Renal cortical epithelial cell (primary cell): ENCODE measurements around the gene MID1. TPM values are rescaled to one million over a fixed set of nuclear protein-coding genes. Genes with fewer than 3 reads are reported as not detected.
"Not testable (repeated sequence)": the region's sequence is repeated elsewhere in the genome, so short reads cannot be mapped to it uniquely, and the experiment has no call there.

Source experiments
- DNase-seq: peaks from one replicate; pipeline ENCODE4 v3.0.0-alpha.2; 2011; ENCODE audit warnings: low read depth
- total RNA-seq: library from RNA; depleted of rRNA; stranded (reverse); fragments of >200 nt; gene quantifications from 2 replicates; pipeline ENCODE4 v1.2.3, GENCODE V29; 2014

MID1 gene
- total RNA-seq, 1 donor from 2014 or later, result 26.6 TPM

DNA sequence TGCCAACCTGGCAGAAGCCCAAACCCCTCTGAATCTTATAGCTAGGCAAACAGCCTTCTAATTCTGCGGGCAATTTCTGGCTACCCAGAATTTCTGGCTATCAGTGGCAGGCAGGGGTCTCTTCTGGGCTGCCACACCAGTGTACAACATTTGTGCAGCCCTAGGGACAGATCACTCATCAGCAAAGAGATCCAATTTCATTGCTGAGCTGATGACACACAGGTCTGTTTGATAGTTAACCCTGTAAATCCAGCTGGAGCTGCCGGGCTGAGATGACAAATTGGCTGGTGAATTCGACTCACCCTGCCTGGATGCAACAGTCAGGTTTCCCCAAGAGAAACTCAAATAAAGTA lies 2.4 kb downstream of the MID1 start:
- DNase-seq, result peak; percentile 66

DNA sequence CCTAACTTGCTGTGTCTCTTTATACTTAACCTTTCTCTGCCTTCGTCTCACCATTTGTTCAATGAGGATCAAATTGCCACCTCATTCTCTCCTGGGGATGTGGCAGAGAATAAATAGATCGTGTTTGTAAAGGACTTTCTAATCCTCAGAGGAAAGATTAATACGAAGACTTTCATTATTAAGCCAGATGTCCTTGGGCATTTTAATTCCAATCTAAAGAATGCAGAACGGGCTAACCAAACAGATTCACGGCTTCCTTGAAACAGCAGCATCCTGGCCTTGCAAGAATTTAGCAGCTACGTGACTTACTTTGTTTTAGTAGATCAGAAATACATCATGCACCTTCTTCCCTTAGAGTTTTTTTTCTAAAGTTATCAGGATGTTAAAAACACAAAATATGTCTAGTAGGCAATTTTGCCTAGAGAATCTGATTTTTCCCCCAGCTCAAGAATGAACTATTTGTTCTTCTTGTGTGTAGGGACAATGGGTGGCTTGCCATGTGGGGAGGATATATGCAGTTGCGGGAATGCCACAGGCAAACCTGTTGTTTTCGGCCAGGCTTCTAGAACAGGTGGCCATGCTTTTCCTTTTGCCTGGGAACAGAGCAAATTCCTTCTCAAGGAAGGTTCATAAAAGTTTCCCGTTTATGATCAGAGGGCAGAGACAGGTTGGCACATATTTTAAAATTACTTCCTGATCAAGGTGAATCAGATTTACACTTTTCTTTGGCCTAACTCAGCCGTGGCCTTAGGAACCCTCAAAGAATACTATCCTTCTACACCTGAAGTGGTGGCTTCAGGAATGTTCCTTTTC lies 3.0 kb downstream of the MID1 start:
- DNase-seq, result no peak

DNA sequence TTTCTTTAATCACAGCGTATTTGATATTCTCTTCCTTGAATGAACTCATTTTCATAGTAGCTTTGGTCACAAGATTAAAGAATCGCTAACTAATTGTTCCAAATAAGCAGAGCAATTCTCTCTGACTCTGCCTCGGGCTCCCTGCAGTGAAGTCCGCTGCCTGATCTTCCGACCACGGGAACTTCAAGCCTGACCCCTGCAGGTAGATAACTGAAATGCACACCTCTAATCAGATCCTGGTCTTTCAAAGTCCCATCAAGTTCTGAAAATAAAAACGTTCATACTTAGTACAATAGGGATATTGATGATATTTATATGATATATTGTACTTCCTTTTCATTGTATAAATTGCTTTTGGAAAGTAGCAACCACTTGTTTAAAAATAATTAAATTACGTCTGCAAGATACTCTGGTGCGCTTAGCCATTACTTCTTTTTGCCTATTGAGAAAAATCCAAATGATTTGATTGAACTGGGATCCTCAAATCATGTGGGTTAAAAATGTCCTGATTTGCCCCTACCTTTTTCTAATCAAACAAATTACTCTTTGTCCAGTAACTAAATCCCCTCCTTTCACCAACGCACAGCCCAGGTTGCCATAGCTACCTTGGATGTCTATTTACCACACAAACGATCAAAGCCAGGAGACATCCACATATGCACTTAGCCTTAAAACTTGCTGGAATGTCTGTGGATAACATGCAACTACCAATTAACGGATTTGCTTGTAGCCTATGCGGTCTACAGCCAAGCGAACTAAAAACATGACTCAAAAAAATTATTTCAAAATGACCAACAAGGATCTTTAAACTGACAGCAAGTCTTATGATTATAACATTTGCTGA lies 4.2 kb downstream of the MID1 start:
- DNase-seq, result peak; percentile 68

DNA sequence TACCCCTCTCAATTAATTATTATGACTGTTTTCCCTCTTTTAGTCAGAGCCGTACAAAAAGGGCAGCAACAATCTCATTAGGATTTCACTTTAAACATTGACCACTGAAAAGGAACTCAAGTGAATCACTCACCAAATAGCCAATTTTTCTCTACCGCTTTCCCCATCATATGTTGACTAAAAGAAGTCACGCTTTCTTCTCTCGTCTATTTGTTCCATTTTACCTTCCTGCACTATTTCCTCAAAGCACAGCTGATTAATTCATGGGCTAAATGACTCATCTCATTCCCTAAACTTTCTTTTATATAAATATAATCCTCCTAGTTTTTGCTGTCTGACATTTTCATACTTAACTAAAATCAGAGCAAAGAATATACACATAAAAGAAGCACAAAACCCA lies 8.2 kb downstream of the MID1 start:
- DNase-seq, result peak; percentile 91

DNA sequence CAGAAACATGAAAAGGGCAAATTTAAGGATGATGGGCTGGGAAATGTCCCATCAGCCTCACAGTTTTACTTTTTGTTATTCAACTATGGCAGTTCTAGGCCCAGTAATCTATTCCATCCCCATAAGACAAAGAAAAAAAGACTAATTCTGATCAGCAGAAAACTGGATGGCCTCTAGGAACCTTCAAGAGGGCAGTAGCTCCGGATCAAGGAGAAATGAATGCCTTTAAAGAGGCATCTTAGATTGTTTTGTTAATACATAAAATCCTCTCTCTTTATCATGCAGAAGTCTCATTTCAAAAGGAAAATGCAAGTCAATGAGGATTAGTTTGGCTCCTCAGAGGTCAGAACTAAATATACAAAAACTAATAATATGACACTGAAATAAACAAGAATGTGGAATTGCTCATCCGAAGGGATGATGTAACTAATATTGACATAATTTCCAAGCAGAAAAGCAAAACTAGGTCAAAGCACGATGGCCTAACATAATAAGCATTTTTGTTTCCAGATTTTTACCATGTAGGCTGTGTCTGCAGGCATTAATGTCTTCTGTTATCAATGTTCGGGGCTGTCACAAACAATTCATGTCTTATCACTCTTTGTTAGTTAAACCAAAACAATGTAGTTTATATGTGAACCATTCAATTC lies 8.8 kb downstream of the MID1 start:
- DNase-seq, result no peak

DNA sequence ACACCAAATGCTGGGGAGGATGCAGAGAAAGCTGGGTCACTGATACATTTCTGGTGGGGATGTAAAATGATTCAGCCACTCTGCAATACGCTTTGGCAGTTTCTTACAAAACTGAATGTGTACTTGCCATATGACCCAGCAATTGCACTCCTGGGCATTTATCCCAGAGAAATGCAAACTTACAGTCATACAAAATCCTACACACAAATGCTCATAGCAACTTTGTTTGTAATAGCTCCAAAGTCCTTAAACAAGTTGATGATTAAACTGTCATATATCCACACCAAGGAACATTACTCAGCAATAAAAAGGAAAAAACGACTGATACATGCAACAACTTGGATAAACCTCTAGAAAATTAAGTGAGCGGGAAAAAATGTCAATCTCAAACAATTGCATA lies 12.3 kb downstream of the MID1 start:
- DNase-seq, result no peak

DNA sequence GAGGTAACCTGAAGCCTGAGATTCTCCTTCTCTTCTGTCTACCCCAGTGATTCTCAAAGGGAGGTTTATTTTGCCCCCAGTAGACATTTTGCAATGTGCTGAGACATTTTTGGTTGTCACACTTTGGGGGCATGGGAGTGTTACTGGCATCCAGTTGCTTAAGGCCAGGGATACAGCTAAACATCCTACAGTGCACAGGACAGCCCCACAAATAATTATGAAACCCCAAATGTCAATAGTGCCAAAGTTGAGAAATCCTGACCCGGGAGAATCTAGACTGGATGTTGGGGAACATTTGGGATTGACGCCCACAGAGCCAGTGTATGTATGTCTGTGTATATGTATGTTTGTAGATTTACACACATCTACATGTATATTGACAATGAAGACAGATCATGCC lies 13.2 kb downstream of the MID1 start:
- DNase-seq, result no peak

DNA sequence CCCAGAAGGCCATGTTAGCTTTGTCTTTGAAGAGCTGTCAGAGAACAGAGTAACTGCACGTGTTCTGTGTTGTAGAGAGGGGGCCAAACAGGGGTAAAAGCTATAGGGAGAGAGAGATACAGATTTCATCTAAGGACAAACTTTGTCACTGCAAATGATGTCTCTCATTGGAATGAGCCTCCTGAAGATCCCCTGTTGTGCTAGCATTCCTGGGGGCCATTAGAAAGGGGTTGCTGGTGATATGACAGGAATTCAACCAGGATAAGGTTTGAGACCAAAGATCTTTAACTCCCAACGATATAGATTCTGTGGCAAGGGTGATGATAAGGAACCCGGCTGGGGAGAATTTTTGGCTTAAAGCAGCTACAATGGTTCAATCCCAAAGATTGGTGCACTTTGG lies 16.8 kb downstream of the MID1 start:
- no peak for DNase-seq

DNA sequence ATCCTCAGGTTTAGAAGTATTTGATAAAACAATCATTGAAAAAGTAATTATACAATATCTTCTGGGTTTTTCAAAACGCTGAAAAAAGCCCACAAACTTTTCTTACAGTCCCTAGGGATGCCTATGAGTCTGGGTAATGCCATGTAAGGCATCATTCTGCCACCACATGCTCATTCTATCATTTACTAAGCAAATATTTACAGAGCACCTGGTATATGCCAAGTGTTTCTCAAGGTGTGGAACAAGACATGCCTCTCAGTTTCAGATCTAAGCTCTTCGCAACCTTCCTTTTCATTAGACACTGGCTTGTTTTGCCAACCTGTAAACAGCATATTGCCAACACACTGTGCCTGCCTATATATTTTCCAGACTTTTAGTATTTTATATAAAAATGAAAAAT lies 17.7 kb downstream of the MID1 start:
- DNase-seq, result no peak

DNA sequence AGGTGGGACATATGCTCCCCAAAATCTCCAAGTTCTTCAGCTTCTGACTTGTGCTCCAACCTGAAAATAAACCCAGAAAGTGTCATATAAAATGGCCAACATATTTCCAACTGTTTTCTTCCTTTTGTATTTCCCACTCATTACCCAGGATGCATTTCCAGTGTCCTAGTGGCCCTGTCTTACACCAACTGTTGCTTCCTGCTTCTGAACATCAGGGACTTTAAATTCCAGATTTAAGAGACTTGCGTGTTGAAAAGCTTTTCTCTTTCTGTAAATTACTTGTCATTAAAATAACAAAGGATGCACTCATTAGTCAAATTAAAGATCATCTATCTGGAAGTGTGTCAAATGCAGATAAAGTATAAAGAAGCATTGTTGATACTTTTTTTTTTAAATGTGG lies 19.9 kb downstream of the MID1 start:
- no peak for DNase-seq

DNA sequence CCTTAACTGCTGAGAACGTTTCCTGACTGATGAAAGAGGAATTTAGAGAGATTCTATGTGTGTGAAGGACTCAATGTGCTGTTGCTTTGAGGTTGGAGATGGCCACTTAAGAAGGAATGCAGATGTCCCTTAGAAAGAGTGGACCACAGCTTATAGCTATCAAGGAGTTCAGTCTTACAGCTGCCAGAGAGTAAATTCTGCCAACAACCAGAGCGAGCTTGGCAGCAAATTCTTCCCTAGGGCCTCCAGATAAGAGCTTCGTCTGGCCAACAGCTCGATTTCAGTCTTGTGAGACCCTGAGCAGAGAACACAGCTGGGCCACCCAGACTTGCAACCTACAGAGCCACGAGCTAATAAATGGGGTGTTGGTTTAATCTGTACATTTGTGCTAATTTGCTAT lies 21.8 kb downstream of the MID1 start:
- DNase-seq, result no peak

DNA sequence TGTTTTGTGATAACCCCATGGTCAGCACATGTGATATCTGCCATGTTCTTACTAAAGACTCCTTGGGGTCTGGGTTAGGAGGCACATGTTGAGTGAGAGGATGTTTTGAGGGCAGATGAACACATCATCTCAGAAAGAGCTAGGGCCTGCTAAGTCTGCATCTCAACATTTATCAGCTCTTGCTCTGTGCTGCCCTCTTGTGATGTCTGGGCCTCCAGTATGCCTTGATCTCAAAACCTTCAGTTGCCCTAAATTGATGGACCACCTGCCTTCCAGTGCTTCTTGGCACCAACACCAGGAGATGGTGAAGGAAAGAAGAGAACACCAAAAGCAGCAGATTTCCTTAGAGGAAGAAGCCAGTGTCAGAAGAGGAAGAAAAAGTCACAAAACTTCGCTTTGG lies 22.5 kb downstream of the MID1 start:
- DNase-seq, result peak; percentile 40

DNA sequence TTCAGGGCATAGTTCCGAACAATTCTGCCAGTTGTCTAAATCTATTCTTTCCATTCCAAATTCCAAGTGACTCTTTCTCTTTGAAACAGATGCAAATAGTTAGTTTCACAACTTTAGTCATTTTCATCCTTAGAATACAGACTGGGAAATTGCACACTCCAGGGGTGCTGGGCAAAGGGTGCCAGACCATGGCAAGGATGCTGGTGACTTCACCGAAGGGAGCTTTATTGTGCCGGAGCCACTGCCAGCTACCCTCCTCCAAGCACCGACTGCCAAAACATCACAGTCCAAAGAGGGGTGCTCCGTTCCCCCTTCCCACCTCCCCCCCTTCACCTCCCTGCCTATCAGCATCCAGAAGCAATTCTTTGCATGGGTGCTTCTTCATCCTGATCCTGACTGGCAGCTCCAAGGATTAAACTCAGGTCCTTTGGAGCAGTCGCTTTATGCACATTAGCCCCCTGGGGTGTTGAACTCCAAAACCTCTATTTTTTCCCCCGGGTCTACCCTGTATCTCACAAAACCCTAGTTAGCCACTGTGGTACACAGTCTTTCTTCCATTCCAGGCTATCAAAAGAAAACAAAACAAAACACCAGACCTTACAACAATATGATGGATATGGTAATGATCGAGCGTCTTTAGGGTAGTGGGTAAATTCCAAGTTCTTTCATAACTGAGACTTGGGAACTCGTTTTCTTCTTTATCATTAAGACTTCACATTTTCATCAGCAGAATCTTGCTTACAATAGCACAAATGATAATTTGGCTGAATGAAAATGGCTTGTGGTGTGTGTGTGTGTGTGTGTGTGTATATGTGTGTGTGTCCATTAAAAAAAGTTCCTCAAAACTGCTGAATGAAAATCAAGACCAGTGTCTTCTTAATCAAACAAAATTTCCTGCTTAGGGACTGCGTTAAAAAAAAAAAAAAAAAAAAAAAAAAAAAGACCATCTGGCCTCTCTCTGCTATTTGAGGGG lies 28.7 kb downstream of the MID1 start:
- no peak for DNase-seq

DNA sequence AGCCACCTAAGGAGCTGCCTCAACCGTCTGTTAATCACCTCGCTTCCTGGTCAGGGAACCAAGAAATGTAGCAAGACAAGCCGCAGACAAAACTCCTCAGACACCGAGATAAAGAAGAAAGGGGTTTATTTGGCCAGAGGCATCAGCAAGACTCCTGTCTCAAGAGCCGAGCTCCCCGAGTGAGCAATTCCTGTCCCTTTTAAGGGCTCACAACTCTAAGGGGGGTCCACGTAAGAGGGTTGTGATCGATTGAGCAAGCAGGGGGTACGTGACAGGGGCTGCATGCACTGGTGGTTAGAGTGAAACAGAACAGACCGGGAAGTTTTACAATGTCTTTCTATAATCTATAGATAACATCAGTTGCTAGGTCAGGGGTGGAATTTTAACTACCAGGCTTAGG lies 30.6 kb downstream of the MID1 start:
- DNase-seq, result not testable (repeated sequence)

DNA sequence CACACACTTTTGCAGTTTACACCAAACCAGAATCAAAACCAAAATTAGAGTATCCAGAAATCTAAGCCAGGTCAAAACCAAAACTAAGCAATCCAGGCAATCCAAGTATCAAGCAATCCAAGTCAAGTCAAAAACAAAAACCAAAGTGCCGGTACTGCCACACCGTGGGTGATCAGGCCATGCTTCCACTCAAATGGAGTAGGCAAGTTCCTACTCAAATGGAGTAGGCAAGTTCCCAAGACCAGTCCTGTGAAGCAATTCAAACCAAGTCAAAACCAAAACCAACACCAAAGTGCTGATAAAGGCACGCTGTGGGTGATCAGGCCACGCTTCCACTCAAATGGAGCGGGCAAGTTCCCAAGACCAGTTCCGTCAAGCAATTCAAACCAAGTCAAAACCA lies 31.3 kb downstream of the MID1 start:
- no peak for DNase-seq

DNA sequence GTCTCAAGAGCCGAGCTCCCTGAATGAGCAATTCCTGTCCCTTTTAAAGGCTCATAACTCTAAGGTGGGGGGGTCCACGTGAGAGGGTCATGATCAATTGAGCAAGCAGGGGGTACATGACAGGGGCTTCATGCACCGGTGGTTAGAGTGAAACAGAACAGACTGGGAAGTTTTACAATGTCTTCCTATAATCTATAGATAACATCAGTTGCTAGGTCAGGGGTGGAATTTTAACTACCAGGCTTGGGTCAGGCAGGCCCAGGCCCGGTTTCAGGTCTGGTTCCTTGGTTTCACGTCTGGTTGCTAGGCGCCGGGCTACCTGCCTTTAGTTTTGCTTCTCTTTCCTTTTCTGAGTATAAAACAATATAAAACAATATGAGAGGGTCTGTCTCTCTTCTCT lies 35.5 kb downstream of the MID1 start:
- DNase-seq, result not testable (repeated sequence)

DNA sequence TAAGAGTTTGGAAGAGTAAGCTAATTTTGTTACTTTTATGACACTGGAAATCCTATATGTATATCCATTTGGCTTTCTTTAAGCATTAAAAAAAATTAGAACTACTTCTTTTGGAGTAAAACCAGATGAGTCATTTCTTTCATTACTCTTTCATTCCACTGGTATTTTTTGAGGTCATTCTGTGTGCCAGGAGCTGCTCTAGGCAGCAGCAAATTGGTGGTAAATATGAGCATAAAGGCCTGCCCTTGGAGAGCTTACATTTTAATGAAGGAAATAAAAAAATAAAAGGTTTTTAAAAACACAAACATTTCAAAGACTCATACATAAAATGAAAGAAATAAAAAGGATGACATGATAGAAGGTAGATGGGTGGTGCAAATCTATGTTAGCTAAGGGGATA lies 37.4 kb downstream of the MID1 start:
- DNase-seq, result peak; percentile 29

DNA sequence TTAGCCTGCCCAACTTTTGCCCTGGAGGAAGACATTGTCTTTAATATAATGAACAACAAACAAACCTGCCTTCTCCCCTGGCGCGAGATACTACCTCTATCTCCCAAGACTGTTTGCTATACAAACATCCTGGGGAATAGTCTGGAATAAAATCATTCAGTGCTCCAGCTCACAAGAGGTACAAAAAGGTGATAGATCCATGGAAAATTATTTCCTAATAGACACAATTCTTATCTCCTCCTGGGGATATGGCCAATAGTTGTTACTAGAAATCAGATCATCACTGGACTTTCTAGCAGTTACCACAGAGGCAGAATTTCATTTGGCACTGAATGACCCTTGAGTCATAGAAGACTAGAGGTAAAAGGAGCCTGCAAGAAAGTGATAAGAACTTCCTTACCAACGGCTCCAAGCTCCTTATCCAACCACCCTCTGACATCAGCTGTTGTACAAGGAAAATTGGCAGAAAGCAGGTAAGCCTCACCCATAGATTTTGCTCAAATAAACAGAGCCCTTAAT lies 38.1 kb downstream of the MID1 start:
- DNase-seq, result peak; percentile 36

DNA sequence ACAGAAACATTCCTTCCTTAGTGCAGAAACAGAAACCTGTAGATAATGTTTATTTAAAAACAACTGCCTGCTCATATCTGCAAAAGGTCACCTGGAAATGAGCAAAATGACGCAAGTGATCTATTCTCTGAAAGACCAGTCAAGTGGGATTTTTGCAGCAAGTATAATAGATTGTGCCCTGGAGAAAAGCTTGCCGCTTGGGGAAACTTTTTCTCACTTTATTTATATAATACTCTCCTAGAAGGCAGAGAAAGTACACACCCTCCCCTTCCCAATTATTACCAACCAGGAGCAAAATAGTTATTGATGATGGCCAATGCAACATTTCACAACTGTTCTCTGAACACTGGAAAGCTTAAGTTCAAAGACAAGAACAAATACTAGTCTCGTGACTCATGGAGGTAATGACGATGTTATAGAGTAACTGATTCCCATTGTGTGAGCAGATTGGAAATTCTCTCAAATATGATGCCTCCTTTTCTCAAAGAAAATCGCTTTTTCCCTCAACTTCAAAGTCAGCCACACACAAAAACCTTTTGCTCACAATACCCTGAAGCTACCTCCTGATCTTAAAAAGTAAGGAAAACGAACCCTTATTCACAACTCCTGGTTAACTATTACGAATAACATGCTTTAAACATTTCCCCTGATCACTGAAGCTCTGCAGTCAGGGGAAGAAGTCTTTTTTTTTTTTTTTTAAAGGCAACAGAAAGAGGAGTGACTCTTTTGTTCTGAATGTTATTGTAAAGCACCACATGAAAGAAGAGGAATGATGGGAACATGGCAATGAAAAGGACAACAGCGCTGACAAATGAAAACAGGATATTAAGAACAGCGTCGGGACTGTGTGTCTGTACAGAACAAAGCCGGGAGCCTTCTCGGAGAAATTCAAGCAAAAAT lies 41.0 kb downstream of the MID1 start:
- peak; percentile 88 for DNase-seq

DNA sequence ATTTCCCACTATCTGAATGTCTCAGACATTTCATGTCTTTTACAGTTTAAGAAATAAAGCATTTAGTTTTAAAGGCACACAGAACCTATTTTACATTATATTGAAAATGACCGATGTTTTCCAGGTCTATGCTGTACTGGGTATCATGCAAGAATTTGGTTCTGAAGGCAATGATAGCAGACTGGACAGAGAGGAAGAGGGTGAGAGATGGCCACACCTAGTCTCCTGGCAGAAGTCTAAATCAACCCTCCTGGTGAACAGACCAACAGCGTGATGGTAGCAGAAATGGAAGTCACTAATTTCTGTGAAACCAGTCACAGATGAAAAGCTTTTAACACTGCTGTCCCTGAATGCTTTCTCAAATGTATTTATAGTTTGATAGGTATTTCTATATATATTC lies 41.9 kb downstream of the MID1 start:
- no peak for DNase-seq
